ENCODE data around the gene NLRP5.

The NLRP5 gene

DNA sequence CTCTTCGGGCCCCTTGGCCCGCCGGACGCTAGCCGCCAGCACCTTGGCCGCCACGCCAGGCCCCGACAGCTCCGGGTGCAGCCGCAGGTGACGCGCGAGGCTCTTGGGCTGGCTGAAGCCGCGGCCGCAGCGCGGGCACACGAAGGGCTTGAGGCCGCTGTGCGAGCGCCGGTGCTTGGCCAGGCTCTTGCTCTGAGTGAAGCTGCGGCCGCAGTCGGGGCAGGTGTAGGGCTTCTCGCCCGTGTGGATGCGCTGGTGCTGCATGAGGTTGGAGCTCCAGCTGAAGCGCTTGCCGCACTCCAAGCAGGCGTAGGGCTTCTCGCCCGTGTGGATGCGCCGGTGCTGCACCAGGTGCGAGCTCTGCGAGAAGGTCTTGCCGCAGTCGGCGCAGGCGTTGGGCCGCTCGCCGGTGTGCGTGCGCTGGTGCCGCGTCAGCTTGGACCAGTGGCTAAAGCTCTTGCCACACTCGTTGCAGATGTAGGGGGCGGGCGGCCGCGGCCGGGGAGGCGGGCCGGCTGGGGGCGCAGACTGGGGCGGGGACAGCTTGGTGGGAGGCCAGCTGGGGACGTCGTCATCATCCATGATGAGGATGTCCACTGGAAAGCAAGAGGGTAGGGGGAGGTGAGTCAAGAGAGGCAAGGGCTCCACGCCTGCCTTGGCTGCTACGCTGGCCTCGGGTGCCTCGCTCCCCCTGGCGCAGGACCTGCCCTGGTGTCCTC is 102.1 kb downstream of the NLRP5 start:
- CTCF ChIA-PET = interaction anchor here (1.0 to 1.2 kb wide), 2 partner anchors 17 to 23 kb away, joined by 3 read pairs; no protein-coding TSS in a partner anchor
- POLR2A ChIA-PET = no interaction called here
- TF ChIP-seq, protein P1, sequence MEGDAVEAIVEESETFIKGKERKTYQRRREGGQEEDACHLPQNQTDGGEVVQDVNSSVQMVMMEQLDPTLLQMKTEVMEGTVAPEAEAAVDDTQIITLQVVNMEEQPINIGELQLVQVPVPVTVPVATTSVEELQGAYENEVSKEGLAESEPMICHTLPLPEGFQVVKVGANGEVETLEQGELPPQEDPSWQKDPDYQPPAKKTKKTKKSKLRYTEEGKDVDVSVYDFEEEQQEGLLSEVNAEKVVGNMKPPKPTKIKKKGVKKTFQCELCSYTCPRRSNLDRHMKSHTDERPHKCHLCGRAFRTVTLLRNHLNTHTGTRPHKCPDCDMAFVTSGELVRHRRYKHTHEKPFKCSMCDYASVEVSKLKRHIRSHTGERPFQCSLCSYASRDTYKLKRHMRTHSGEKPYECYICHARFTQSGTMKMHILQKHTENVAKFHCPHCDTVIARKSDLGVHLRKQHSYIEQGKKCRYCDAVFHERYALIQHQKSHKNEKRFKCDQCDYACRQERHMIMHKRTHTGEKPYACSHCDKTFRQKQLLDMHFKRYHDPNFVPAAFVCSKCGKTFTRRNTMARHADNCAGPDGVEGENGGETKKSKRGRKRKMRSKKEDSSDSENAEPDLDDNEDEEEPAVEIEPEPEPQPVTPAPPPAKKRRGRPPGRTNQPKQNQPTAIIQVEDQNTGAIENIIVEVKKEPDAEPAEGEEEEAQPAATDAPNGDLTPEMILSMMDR (IDR thresholded peaks at IDR 0.05; ENCODE audit: control extremely low read depth, extremely low read depth, low read depth, missing control alignments) = no peak
- no peak for DNase-seq (ENCODE audit: extremely low spot score)

- ChIA-PET CTCF (interaction anchor here (0.8 to 1.2 kb wide), 3 partner anchors 16 to 33 kb away, joined by 3 read pairs; no protein-coding TSS in a partner anchor), POLR2A (no interaction called here)
- DNase-seq (ENCODE audit: extremely low spot score) = no peak
- TF ChIP-seq, protein P1 (IDR thresholded peaks at IDR 0.05; ENCODE audit: control extremely low read depth, extremely low read depth, low read depth, missing control alignments) = no peak
Measured at GRCh38 chr19:56089344-56089743, 102.8 kb downstream of the NLRP5 start.

DNA sequence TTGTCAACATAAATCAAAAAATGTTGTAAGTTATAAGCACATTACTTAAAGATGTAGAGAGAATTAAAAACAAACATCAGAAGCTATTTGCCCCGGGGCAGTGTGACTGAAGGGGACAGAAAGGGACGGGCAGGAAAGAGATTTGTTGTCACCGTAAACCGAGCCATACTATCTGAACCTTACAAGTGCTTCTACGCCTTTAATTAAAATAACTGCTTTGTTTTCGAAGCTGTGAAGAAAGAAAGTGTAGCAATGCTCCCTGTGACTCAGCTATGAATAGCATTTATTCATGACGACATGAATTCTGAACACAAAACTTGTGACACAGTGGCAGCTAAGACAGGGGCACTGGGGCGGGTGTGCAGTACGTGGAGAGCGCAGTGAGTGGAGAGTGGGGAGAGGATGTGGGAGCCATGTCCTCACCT is 104.5 kb downstream of the NLRP5 start:
- ChIA-PET POLR2A (no interaction called here), CTCF (interaction anchor here (1.1 to 1.9 kb wide), 2 partner anchors 10 to 22 kb away, joined by 3 to 9 read pairs; no protein-coding TSS in a partner anchor)
- TF ChIP-seq, protein P1 (IDR thresholded peaks at IDR 0.05; ENCODE audit: control extremely low read depth, extremely low read depth, low read depth, missing control alignments) = no peak
- DNase-seq (ENCODE audit: extremely low spot score) = no peak

DNA sequence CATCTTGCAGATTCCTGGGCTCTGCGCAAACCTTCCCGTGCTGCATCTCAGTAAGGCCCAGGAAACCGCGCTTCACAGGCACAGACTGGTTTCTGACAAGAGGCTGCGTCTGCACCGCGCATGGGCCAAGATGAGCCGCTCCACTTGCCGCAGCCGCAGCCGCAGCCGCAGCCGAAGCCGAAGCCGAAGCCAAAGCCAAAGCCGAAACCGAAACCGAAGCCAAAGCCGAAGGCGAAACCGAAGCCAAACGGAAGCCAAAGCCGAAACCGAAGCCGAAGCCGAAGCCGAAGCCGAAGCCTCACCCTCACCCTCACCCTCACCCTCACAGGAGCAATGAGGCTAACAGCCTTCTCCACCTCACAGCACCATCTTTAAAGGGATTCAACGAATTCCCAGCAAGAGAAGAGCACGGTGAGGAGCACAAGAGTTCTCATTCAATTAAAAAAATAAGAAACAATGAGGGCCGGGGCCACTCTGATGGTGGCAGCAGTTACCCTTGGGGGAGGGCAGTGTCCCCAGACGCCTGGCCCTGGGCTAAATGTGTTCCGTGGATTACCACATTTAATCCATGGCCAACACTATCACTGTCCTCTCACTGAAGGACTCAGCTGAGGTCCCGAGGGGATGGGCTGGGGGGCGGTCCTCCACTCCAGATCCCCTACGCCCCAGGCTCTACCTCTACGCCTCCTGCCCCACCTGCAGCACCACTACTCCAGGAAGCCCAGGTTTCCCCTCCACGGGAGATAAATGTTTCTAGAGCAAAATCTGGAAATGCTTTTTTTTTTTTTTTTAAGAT is 105.4 kb downstream of the NLRP5 start:
- no peak for DNase-seq (ENCODE audit: extremely low spot score)
- ChIA-PET POLR2A (no interaction called here), CTCF (interaction anchor here (1.1 to 1.9 kb wide), 2 partner anchors 10 to 23 kb away, joined by 3 to 9 read pairs; no protein-coding TSS in a partner anchor)
- TF ChIP-seq, protein P1 (IDR thresholded peaks at IDR 0.05; ENCODE audit: control extremely low read depth, extremely low read depth, low read depth, missing control alignments) = no peak

DNA sequence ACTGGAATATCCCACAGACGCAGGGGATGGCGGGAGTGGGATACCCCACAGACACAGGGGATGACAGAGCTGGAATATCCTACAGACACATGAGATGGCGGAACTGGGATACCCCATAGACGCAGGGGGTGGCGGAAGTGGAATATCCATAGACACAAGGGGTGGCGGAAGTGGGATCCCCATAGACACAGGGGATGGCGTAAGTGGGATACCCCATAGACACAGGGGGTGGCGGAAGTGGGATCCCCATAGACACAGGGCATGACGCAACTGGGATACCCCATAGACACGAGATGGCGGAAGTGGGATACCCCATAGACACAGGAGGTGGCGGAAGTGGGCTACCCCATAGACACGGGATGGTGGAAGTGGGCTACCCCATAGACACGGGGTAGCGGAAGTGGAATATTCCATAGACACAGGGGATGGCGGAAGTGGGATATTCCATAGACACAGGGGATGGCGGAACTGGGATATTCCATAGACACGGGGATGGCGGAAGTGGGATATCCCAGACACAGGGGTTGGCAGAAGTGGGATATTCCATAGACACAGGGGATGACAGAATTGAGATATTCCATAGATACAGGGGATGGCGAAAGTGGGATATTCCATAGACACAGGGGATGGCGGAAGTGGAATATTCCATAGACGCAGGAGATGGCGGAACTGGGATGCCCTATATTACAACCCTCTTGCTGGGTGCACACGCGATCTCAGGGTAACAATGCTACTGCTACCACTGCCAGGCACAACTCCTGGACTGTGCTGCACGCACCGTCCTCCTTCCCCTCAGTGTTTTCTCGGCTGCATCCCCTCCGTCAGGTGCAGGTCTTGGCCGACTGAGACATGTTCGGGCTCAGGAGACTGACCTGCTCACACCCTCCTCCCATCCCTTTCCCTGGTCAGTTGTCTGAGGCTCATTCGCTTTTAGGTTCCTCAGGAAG is 106.4 kb downstream of the NLRP5 start:
- TF ChIP-seq, protein P1 (IDR thresholded peaks at IDR 0.05; ENCODE audit: control extremely low read depth, extremely low read depth, low read depth, missing control alignments) = no peak
- POLR2A ChIA-PET = no interaction called here
- CTCF ChIA-PET = no interaction called here
- DNase-seq (ENCODE audit: extremely low spot score) = no peak

GRCh38 chr19:56094449-56094848 is 107.9 kb downstream of the NLRP5 start:
- DNase-seq (ENCODE audit: extremely low spot score) = no peak
- ChIA-PET CTCF (interaction anchor here (2.0 kb wide), 1 partner anchor 13 kb away, joined by 12 read pairs; no protein-coding TSS in a partner anchor), POLR2A (no interaction called here)
- TF ChIP-seq, protein P1 (IDR thresholded peaks at IDR 0.05; ENCODE audit: control extremely low read depth, extremely low read depth, low read depth, missing control alignments) = no peak
